ENCODE data around the gene MYOM1.

DNA sequence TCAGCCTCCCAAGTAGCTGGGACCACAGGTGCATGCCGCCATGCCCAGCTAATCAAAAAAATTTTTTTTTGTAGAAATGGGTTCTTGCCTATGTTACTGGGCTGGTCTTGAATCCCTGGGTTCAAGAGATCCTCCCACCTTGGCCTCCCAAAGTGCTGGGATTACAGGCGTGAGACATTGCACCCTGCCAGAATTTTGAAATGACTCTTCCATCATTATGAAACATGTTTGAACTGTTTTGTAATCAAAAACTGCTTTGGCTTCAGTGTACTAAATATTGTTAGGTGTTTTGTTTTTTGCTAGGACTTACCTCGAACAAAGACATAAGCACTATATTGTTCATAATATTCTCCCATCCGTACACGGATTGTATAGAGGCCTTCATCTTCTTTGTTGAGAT is 55.8 kb downstream of the MYOM1 start:
- TF ChIP-seq POLR2AphosphoS5 (IDR thresholded peaks at IDR 0.05; ENCODE audit: borderline replicate concordance, low read depth, low read length) (no peak), EZH2 (IDR thresholded peaks at IDR 0.05) (no peak), FOXP2 (optimal IDR thresholded peaks at IDR 0.05; ENCODE audit: control extremely low read depth, extremely low read length, insufficient read depth) (no peak)

All from SK-N-MC (cell line).